Measurements from ENCODE around the gene ZDHHC1.
A peak's percentile ranks its signal among the peaks of the same experiment; 100 is the strongest.

Gene ZDHHC1

GRCh38 chr16:67415872-67416793 lies at the start of gene ZDHHC1:
TSS of gene ZDHHC1 (minus strand) at chr16:67416477. CDS start at chr16:67407775, 8,702 bp downstream.
- peak; percentile 24 for DNase-seq (ENCODE audit: low read depth)

DNA sequence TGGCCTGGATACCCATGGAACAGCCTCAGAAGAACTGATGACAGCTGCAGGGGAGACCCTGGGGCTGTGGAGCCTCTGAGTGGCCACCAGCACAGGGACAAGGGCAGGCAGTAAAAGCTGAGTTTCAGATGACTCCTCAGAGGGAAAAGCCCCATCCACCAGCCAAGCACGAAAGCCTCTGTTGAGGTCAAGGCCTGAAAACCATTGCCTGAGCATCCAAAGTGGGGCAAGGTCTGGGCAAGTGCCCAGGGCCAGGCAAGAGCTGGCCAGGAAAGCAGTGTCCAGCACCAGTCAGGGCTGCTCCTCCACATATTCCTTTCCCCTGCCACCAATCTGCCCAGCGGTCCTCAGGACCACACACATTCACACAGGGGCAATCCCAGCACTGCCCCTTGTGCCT lies 48.3 kb upstream of the ZDHHC1 start:
- DNase-seq (ENCODE audit: low read depth): no peak

- no peak for DNase-seq (ENCODE audit: low read depth)
Observed at GRCh38 chr16:67463691-67464090, 47.4 kb upstream of the ZDHHC1 start.

- no peak for DNase-seq (ENCODE audit: low read depth)
Observed at GRCh38 chr16:67463059-67463458, 46.8 kb upstream of the ZDHHC1 start.

- no peak for DNase-seq (ENCODE audit: low read depth)
Observed at GRCh38 chr16:67462279-67462655, 46.0 kb upstream of the ZDHHC1 start.

DNA sequence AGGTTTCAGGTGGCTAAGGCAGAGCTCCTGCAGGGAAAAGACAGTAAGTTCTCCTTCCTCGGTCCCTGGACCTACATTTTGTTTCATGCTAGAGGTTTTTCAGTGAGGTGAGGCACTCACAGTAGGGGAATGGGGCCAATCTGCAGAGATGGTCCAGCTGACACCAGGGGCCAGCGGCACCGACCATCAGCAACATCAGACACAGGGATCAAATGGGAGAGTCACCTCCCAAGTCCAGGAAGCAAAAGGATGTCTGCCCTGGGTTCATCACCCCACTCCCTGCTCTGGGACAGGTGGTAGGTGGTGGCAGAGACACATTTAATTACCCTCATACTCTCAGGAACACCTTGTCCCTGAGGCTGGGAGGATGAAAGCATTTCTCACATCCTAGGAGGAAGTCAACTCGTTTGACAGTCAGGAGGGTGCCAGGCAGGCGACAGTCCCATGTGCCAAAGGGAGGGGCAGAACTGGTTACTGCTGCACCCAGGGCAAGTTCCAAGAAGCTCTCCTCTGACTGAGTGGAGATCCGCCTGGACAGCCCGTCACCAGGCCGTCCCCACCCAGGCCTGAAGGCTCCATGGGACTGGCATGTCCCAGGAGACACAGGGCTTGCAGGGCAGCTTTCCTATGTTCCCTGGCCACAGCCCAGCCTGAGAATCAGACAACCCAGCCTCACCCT lies 45.5 kb upstream of the ZDHHC1 start:
- no peak for DNase-seq (ENCODE audit: low read depth)

- no peak for DNase-seq (ENCODE audit: low read depth)
Observed at GRCh38 chr16:67460961-67461360, 44.7 kb upstream of the ZDHHC1 start.

- DNase-seq (ENCODE audit: low read depth): no peak
Observed at GRCh38 chr16:67460168-67460567, 43.9 kb upstream of the ZDHHC1 start.

DNA sequence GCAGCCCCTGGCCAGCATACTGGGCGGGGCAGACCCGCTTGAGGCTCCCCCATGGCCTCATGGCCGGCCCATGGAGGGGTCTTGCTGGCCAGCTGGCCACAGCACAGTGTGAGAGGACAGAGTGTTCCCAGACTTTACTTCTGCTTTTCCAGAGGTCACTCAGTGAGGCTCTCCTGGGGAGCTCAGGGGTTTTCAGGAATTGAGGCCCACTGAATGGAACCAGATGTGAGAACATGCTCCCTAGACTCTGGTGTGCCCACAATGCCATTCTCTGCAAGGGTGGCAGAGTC lies 43.5 kb upstream of the ZDHHC1 start:
- no peak for DNase-seq (ENCODE audit: low read depth)

- DNase-seq (ENCODE audit: low read depth): no peak
Observed at GRCh38 chr16:67459066-67459860, 43.0 kb upstream of the ZDHHC1 start.

DNA sequence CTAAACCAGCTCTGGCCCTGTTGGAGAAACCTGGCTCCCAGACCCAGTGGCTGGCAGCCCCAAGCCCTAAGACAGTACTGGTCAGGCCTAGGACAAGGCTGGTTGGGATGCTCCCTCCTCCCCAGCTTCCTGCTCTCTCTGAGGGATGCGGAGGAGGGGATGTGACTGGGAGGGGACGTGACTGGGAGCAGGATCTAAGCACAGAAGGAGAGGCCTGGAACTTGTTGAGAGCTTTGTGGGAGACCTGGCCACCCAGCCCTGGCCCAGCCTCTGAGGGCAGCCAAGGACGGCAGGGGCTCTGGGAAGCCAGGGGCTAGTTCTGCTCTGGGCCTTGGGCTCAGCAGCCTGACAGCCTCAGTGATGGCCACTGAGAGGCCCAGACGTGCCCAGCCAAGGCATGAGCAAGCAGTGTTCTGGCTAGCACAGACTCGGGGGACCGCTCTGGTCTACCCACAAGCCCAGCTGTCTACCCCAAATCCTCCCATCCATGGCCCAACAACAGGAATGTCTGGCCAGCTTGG lies 41.9 kb upstream of the ZDHHC1 start:
- no peak for DNase-seq (ENCODE audit: low read depth)

DNA sequence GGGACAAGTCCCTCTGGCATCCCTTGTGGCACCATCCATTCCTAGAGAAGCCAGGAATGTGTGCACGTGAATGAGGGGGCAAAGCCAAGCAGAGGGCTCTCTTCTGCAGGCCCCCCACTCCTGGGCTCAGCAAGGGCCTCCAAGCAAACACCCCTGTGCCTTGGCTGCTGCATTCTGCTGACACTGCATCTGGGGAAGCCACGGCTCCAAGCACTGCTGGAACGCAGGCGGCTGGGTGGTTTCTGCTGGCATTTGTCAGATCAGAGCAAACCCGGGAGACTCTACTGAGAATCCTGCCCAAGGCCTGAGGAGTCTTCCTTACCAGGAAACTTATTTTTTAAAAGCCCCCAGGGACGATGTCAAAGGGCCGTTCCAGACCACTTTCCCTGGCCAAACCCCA lies 41.3 kb upstream of the ZDHHC1 start:
- DNase-seq (ENCODE audit: low read depth): no peak

DNA sequence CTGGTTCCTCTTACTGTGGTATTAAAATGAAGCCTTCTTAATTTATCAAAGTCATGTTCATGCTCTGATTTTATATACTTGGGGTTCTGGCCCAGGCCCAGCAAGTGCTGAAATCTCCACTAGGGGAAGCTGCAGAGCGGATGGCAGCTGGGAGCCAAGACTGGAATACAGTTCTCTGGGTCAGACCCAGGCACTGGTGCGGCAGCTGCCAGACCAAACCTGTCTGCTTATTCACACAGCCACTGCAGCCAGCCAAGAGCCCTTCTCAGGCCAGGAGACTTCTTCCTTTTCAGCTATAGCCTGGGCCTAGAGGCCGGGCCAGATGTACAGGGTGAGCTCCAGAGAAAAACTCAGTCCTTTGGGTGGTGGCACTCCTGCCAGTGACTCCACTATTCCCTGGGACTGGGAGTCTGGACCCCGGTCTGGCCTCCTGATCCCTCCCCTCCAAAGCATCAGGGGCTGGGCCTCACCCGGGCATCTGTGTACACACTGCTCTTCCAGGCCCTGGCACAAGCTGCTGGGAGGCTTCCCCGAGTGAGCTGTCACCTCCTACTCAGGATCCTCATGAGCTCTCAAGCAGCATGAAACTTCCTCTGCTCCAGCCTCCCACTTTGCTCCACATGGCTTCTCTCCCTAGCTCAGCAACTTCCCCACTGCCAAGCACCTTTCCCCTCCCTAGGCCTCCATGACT lies 40.3 kb upstream of the ZDHHC1 start:
- DNase-seq (ENCODE audit: low read depth): no peak

DNA sequence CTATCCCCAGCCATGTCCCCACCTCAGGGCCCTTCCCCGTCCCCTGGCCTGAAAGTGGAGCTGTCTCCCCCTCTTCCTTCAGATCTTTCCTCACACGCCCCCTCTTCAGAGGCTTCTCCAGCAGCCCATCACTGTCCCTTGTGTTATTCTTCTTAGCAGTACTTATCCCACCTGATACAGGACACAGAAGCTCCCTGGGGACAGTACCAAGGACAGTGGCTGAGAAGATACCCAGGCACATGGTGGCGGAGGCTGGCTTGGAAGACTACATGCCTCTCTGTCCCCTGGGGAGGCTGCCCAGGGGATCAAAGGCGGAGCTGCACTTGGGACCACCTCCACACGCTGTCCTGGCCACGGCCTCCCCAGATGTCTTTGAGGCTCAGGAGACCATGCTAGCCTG lies 38.6 kb upstream of the ZDHHC1 start:
- no peak for DNase-seq (ENCODE audit: low read depth)

DNA sequence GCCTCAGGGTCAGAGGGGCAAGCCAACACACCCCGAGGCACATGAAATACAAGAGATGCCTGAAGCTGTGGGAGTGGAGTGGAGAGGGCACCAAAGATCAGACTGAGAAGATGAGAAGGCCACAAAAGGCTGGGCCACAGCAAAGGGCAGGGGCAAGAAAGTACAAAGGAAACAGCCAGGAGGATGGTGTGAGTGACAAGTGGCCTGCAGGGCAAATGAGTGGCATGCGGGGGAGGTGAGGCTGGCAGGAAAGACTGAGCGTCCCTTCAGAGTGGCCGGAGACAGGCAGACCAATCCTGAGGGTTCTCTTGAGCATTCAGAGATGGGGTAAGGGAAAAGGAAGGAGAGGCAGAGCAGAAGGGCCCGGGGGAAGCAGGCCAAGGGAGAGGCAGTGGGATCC lies 37.8 kb upstream of the ZDHHC1 start:
- DNase-seq (ENCODE audit: low read depth): no peak

DNA sequence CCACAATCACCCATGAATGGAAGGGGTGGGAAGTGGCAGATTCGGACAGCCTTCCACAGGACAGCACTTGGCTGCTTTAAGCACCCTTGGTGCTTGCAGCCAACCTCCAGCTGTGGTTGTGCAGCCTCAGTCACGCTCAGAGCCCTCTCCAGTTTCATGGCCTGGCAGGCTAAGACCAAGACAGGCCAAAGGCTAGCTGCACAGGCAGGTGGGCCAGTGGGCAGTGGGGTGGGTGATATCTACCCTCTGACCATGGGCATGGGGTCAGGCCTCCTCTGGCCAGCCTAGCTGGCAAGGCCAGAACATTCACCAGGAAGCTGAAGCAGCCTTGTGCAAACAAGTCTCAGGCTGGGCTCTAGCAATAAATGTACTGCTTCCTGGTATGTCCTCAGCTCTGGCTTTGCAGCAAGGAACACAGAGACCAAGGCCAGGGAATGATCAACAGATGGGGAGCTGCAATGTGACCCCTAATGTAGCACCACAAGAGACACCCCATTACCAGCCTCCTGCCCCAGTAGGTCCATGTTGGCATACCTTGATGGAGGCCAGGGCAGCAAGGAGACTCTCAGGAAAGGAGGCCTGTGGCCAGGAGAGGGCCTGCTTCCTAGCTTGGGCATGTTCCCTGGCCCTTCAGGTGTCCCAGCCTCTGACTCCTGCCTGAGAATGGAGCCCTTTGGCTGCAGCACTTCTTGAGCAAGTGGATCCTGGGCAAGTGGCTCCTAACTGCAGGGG lies 35.6 kb upstream of the ZDHHC1 start:
- no peak for DNase-seq (ENCODE audit: low read depth)

- DNase-seq (ENCODE audit: low read depth): no peak
Observed at GRCh38 chr16:67451061-67451703, 34.9 kb upstream of the ZDHHC1 start.

DNA sequence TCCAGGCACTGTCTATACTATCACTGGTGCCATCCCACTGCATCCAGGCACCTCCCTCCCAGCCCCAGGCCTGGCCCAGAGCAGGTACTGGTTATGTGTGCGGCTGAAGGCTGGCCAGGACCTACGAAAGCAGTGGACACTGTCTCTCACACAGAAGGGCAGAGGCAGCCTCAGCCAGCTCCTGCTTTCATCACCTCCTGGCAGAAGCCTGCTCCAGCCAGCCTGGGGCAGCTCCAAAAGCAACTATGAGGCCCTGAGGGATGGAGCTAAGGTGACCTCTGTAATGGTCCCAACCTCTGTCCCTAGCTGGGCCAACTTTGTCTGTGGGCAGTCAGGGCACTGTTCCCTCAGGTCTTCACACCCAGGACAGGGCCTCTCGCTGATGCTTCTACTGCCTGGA lies 33.5 kb upstream of the ZDHHC1 start:
- DNase-seq (ENCODE audit: low read depth): no peak

GRCh38 chr16:67449336-67449735 lies 33.1 kb upstream of the ZDHHC1 start:
- DNase-seq (ENCODE audit: low read depth): no peak

- DNase-seq (ENCODE audit: low read depth): no peak
Observed at GRCh38 chr16:67448580-67448979, 32.3 kb upstream of the ZDHHC1 start.
